Mucosa of descending colon (tissue), 3 donors: ENCODE data around the gene TOB1. TPM values are rescaled to one million over a fixed set of nuclear protein-coding genes. Genes with fewer than 3 reads are reported as not detected.

Experiments
- ATAC-seq: fragments of 200-7000 bp; cut with Tn5 transposase; one replicate; pipeline ENCODE4 v1.9.1; 2020; ENCODE audit warnings: mild to moderate bottlenecking, moderate library complexity
- DNase-seq, 3 donors: peaks; one replicate each; pipeline ENCODE4 v3.0.0-alpha.2; 2020
- H3K36me3 ChIP-seq: fragments of 200-600 bp; one replicate; pipeline ENCODE4 v1.8.0; 2021; ENCODE audit warnings: low read depth, mild to moderate bottlenecking
- H3K4me1 ChIP-seq: fragments of 200-600 bp; one replicate; pipeline ENCODE4 v1.8.0; 2021; ENCODE audit warnings: low read depth, mild to moderate bottlenecking
- H3K4me3 ChIP-seq: fragments of 200-600 bp; one replicate; pipeline ENCODE4 v1.8.0; 2021; ENCODE audit warnings: mild to moderate bottlenecking
- H3K9me3 ChIP-seq: fragments of 200-600 bp; one replicate; pipeline ENCODE4 v1.8.0; 2021; ENCODE audit warnings: mild to moderate bottlenecking
- CTCF ChIP-seq: fragments of 200-600 bp; IDR thresholded peaks from one replicate; pipeline ENCODE4 v1.8.0; 2022; ENCODE audit warnings: antibody characterized with exemption, mild to moderate bottlenecking
- intact Hi-C, 2 donors: fragments of 100-400 bp; cut with DNase I in 1 of 2; cut with micrococcal nuclease in 1 of 2; formaldehyde crosslinking; loops; one replicate each; pipeline versions ENCODE4 v1.11.0 to v1.11.1; 2022; cut with DNase I, micrococcal nuclease
- total RNA-seq, 3 donors: library from RNA; stranded (reverse); fragmentation: NEBNext Ultra II Directional in 2 of 3; extraction: Animal tissue kit (Norgen Biotek cat#: 25700) in 2 of 3; gene quantifications; one replicate each; pipeline versions ENCODE4 v1.2.1 to v1.2.4, GENCODE V29; 2021 to 2023
- donor health status: DM: no; HTN: no; CAD: no; lungs with moderate emphysema.
- donor health status: DM: no; HTN: no; CAD: no.
- donor health status: DM: no; HTN: yes; CAD: no.

The TOB1 gene
- total RNA-seq, 3 donors from 2014 or later = 120 to 156 (median 128) TPM

DNA sequence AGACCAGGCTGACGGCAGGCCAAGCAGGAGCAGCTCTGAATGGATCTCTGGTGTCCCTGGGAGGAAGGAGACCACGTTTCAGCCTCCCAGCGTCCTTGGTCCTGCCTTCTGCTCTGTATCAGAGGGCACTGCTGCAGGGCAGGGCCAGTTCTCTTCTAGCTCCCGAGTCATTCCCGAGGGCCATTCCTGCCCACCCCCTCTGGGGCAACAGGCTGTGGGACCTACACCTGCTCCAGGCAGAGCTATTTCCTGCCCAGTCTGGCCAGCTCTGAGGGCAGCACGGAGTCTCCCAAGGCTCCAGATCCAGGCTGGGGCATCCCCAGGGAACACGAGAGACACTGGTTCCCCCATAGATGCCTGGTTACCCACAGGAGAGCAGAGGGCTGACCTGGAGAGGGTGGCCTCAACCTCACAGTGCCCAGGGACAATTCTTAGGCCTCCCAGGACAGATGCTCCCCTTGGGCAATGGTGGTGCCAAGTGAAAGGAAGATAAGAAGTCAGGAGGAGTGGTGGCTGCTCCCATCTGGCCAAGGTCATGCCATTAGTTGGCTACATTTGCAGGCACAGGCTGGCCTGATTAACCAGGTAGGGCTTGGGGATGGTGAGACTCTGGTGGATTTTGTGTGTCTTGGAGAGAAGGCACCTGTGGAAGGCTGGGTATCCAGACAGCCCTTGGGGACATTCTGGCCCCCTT is 28.7 kb downstream of the TOB1 start:
- Histone ChIP-seq H3K9me3 (no peaks in the 10 kb centered on the region), H3K4me1 (peaks cover 12% of the 10 kb centered on the region), H3K36me3 (no peaks in the 10 kb centered on the region), H3K4me3 (no peak overlapping the region)
- intact Hi-C loops = no loop called here
- ATAC-seq (no peak), DNase-seq (no peak)
- no peak for TF ChIP-seq CTCF

- H3K4me1 ChIP-seq = peaks cover 10% of the 10 kb centered on the region
- H3K9me3 ChIP-seq = no peaks in the 10 kb centered on the region
- H3K4me3 ChIP-seq = no peak overlapping the region
- ATAC-seq = no peak
- no peak for DNase-seq
- no peak for TF ChIP-seq CTCF
- intact Hi-C loops = no loop called here
- no peaks in the 10 kb centered on the region for H3K36me3 ChIP-seq
Measured at GRCh38 chr17:50836826-50837225, 29.3 kb downstream of the TOB1 start.

- H3K4me1 ChIP-seq = peaks cover 7% of the 10 kb centered on the region
- no peak for TF ChIP-seq CTCF
- DNase-seq (no peak), ATAC-seq (peak; percentile 61)
- H3K36me3 ChIP-seq = no peaks in the 10 kb centered on the region
- no peaks in the 10 kb centered on the region for H3K9me3 ChIP-seq
- intact Hi-C loops = no loop called here
- H3K4me3 ChIP-seq = no peak within 1 kb of the TSS
Measured at GRCh38 chr17:50835301-50836234, 30.6 kb downstream of the TOB1 start, which contains the start of gene WFIKKN2. Gene WFIKKN2, plus strand, starts transcription at chr17:50835586. Its CDS starts 352 bp downstream, at chr17:50835938.

DNA sequence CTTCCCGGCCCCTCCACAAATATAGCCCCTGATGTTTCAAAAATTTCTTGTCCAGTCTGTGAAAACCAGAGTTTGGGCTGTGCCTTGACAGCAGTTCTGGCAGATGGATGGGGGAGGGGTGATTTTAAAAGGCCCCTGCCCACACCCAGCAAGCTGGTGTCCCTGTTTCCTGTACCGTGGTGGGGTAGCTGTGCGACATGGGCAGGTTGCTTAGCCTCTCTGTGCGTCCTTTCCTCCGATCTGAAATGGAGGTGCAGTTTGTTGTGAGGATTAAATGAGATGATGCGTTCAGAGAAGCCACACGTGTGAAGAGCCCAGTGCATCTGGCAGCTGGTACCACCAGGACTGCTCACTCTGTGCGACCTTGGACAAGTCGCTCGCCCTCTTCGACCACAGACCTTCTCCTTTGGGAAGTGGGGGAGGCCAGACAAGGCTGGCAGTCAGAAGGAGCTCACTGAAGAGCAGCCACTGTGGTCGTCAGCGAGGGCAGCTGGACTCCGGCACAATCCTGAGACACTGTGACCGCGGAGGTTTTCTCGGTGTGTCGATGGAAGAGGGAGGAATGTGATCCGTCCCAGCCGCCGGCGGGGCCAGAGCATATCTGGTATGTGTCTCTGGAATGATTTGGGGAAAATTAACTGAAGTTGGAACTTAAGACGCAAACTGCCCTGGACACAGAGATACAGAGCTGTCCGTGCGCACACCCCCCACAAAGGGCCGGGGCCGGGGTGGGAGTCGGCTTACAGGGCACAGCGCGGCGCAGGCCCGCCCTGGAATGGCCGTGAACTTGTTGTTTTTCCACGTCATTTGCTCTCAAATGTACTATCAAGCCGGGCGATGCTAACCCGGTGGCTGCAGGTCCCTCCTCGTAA is 31.5 kb downstream of the TOB1 start:
- peaks cover 7% of the 10 kb centered on the region for H3K4me1 ChIP-seq
- peak; percentile 54 for ATAC-seq
- H3K4me3 ChIP-seq = no peak overlapping the region
- H3K36me3 ChIP-seq = no peaks in the 10 kb centered on the region
- intact Hi-C loops = no loop called here
- no peaks in the 10 kb centered on the region for H3K9me3 ChIP-seq
- no peak for TF ChIP-seq CTCF
- peak in 1 of 3 donors; percentile 24 for DNase-seq
